ENCODE data around the gene AFF1. TPM values are rescaled to one million over a fixed set of nuclear protein-coding genes. Genes with fewer than 3 reads are reported as not detected.
"Not testable (repeated sequence)": the region's sequence is repeated elsewhere in the genome, so short reads cannot be mapped to it uniquely, and the experiment has no call there.

AFF1 gene
- total RNA-seq, 1 experiment from 2014 or later: 17.1 TPM

- DNase-seq (ENCODE audit: low read depth): no peak
Measured at GRCh38 chr4:86975927-86976326, 41.1 kb downstream of the AFF1 start.

GRCh38 chr4:86976801-86977485 is 42.1 kb downstream of the AFF1 start:
- DNase-seq (ENCODE audit: low read depth): no peak

GRCh38 chr4:86977621-86978184 is 42.9 kb downstream of the AFF1 start:
- peak; percentile 87 for DNase-seq (ENCODE audit: low read depth)

GRCh38 chr4:86978709-86979108 is 43.9 kb downstream of the AFF1 start:
- no peak for DNase-seq (ENCODE audit: low read depth)

- DNase-seq (ENCODE audit: low read depth): no peak
Measured at GRCh38 chr4:86980230-86980629, 45.4 kb downstream of the AFF1 start.

GRCh38 chr4:86981789-86982188 is 47.0 kb downstream of the AFF1 start:
- DNase-seq (ENCODE audit: low read depth): no peak

GRCh38 chr4:86985852-86986251 is 51.0 kb downstream of the AFF1 start:
- not testable (repeated sequence) for DNase-seq (ENCODE audit: low read depth)

- not testable (repeated sequence) for DNase-seq (ENCODE audit: low read depth)
Measured at GRCh38 chr4:86989658-86990057, 54.8 kb downstream of the AFF1 start.

GRCh38 chr4:86990510-86990909 is 55.7 kb downstream of the AFF1 start:
- no peak for DNase-seq (ENCODE audit: low read depth)

GRCh38 chr4:86991994-86992393 is 57.2 kb downstream of the AFF1 start:
- DNase-seq (ENCODE audit: low read depth): no peak

- DNase-seq (ENCODE audit: low read depth): no peak
Measured at GRCh38 chr4:86993909-86994681, 59.3 kb downstream of the AFF1 start.

GRCh38 chr4:86994686-86995085 is 59.9 kb downstream of the AFF1 start:
- no peak for DNase-seq (ENCODE audit: low read depth)

- DNase-seq (ENCODE audit: low read depth): not testable (repeated sequence)
Measured at GRCh38 chr4:86996510-86996909, 61.7 kb downstream of the AFF1 start.

- no peak for DNase-seq (ENCODE audit: low read depth)
Measured at GRCh38 chr4:86999136-86999643, 64.4 kb downstream of the AFF1 start.

GRCh38 chr4:87002682-87003043 is 67.9 kb downstream of the AFF1 start:
- DNase-seq (ENCODE audit: low read depth): no peak

- DNase-seq (ENCODE audit: low read depth): no peak
Measured at GRCh38 chr4:87003266-87003665, 68.5 kb downstream of the AFF1 start.

GRCh38 chr4:87005369-87005689 is 70.5 kb downstream of the AFF1 start:
- DNase-seq (ENCODE audit: low read depth): peak; percentile 9

GRCh38 chr4:87005690-87006425 is 71.0 kb downstream of the AFF1 start:
- DNase-seq (ENCODE audit: low read depth): no peak

GRCh38 chr4:87006426-87006675 is 71.5 kb downstream of the AFF1 start:
- peak; percentile 88 for DNase-seq (ENCODE audit: low read depth)

GRCh38 chr4:87006676-87007527 is 72.1 kb downstream of the AFF1 start:
- DNase-seq (ENCODE audit: low read depth): peak; percentile 86
